ENCODE results near the gene RNF31.

DNA sequence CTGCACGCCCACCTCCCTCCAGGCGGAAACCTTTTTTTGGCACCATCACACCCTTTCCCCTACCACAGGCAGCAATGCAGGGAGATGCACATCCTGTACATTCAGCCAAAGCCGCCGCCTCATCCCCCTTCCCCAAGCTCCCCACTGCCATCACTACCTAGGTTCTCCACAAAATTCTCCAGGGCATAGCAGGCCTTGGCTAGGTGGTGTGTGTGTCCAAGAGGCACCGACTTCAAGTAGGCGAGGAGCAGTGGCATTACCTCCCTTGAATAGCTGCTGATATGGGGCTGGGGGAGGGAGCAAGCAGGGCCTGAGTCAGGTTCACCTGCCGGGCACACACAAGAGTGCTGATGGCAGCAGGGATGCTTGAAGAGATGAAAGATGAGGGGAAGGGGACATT lies 37.7 kb downstream of the RNF31 start:
- TF ChIP-seq, protein P1, sequence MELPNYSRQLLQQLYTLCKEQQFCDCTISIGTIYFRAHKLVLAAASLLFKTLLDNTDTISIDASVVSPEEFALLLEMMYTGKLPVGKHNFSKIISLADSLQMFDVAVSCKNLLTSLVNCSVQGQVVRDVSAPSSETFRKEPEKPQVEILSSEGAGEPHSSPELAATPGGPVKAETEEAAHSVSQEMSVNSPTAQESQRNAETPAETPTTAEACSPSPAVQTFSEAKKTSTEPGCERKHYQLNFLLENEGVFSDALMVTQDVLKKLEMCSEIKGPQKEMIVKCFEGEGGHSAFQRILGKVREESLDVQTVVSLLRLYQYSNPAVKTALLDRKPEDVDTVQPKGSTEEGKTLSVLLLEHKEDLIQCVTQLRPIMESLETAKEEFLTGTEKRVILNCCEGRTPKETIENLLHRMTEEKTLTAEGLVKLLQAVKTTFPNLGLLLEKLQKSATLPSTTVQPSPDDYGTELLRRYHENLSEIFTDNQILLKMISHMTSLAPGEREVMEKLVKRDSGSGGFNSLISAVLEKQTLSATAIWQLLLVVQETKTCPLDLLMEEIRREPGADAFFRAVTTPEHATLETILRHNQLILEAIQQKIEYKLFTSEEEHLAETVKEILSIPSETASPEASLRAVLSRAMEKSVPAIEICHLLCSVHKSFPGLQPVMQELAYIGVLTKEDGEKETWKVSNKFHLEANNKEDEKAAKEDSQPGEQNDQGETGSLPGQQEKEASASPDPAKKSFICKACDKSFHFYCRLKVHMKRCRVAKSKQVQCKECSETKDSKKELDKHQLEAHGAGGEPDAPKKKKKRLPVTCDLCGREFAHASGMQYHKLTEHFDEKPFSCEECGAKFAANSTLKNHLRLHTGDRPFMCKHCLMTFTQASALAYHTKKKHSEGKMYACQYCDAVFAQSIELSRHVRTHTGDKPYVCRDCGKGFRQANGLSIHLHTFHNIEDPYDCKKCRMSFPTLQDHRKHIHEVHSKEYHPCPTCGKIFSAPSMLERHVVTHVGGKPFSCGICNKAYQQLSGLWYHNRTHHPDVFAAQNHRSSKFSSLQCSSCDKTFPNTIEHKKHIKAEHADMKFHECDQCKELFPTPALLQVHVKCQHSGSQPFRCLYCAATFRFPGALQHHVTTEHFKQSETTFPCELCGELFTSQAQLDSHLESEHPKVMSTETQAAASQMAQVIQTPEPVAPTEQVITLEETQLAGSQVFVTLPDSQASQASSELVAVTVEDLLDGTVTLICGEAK (IDR thresholded peaks at IDR 0.05): no peak
- TF ChIP-seq, protein P1 (CRISPR knock-in tag; IDR thresholded peaks at IDR 0.05): no peak
- TF ChIP-seq SIN3A (IDR thresholded peaks at IDR 0.05; ENCODE audit: borderline replicate concordance, low read depth, low read length): no peak
- TF ChIP-seq DPF2 (CRISPR knock-in tag; IDR thresholded peaks at IDR 0.05; ENCODE audit: borderline replicate concordance, low read depth): no peak
- TF ChIP-seq, protein P2, sequence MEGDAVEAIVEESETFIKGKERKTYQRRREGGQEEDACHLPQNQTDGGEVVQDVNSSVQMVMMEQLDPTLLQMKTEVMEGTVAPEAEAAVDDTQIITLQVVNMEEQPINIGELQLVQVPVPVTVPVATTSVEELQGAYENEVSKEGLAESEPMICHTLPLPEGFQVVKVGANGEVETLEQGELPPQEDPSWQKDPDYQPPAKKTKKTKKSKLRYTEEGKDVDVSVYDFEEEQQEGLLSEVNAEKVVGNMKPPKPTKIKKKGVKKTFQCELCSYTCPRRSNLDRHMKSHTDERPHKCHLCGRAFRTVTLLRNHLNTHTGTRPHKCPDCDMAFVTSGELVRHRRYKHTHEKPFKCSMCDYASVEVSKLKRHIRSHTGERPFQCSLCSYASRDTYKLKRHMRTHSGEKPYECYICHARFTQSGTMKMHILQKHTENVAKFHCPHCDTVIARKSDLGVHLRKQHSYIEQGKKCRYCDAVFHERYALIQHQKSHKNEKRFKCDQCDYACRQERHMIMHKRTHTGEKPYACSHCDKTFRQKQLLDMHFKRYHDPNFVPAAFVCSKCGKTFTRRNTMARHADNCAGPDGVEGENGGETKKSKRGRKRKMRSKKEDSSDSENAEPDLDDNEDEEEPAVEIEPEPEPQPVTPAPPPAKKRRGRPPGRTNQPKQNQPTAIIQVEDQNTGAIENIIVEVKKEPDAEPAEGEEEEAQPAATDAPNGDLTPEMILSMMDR (CRISPR knock-in tag; IDR thresholded peaks at IDR 0.05): no peak
- TF ChIP-seq, protein P3, sequence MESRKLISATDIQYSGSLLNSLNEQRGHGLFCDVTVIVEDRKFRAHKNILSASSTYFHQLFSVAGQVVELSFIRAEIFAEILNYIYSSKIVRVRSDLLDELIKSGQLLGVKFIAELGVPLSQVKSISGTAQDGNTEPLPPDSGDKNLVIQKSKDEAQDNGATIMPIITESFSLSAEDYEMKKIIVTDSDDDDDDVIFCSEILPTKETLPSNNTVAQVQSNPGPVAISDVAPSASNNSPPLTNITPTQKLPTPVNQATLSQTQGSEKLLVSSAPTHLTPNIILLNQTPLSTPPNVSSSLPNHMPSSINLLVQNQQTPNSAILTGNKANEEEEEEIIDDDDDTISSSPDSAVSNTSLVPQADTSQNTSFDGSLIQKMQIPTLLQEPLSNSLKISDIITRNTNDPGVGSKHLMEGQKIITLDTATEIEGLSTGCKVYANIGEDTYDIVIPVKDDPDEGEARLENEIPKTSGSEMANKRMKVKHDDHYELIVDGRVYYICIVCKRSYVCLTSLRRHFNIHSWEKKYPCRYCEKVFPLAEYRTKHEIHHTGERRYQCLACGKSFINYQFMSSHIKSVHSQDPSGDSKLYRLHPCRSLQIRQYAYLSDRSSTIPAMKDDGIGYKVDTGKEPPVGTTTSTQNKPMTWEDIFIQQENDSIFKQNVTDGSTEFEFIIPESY (CRISPR knock-in tag; IDR thresholded peaks at IDR 0.05): no peak
- TF ChIP-seq ATF1 (CRISPR knock-in tag; IDR thresholded peaks at IDR 0.05): no peak

Data from HepG2 (cell line).